Measurements from ENCODE around the gene MBD6. TPM values are rescaled to one million over a fixed set of nuclear protein-coding genes. Genes with fewer than 3 reads are reported as not detected.
"Not testable (repeated sequence)": the region's sequence is repeated elsewhere in the genome, so short reads cannot be mapped to it uniquely, and the experiment has no call there.

The MBD6 gene
- total RNA-seq, 2 experiments from 2014 or later, result 23.9 to 110 TPM

DNA sequence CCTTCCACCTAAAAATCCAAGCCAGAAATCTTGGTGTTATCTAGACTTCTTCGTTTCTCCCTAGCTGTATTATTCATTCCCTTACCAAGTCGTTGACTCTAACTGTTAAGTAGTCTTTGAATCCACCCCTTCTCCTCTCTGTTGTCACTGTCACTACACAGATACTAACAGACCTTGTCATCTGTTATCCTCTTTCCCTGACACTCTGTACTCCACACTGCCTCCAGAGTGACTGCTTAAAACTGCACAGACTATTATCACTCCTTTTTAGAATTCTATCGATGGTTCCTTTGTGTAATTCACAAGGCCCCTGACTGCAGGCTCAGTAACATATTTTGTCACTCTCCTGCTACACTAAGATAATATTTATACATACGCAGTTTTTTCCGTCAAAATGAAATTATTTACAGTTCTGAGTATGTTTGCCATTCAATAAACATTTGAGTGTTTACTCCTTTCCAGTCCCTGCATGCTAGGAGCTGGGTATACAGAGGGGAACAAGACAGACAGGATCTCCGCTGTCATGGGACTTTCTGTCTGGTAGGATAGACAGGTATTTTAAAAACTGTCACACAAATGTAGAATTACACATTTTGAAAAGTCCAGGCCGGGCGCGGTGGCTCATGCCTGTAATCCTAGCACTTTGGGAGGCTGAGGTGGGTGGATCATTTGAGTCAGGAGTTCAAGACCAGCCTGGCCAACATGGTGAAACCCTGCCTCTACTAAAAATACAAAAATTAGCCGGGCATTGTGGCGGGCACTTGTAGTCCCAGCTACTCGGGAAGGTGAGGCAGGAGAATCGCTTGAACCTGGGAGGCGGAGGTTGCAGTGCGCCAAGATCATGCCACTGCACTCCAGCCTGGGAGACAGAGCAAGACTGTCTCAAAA, 31.0 kb upstream of the MBD6 start:
- CTCF ChIA-PET (ENCODE audit: unreplicated experiment), result interaction anchor here (1.1 kb wide), 1 partner anchor 25 kb away, joined by 3 read pairs; no protein-coding TSS in a partner anchor
- H3K4me3 ChIP-seq (ENCODE audit: low read depth, low read length, poor library complexity, severe bottlenecking), result no peak overlapping the region
- H3K79me2 ChIP-seq (ENCODE audit: insufficient read depth, low read depth, low read length), result peaks cover 40% of the 10 kb centered on the region
- H2AFZ ChIP-seq (ENCODE audit: low read length), result no peak overlapping the region
- TSS peak; percentile 36 for BruUV-seq (replicated peaks)
- no peak overlapping the region for H3K4me2 ChIP-seq (ENCODE audit: low read length)
- TF ChIP-seq, protein P1, sequence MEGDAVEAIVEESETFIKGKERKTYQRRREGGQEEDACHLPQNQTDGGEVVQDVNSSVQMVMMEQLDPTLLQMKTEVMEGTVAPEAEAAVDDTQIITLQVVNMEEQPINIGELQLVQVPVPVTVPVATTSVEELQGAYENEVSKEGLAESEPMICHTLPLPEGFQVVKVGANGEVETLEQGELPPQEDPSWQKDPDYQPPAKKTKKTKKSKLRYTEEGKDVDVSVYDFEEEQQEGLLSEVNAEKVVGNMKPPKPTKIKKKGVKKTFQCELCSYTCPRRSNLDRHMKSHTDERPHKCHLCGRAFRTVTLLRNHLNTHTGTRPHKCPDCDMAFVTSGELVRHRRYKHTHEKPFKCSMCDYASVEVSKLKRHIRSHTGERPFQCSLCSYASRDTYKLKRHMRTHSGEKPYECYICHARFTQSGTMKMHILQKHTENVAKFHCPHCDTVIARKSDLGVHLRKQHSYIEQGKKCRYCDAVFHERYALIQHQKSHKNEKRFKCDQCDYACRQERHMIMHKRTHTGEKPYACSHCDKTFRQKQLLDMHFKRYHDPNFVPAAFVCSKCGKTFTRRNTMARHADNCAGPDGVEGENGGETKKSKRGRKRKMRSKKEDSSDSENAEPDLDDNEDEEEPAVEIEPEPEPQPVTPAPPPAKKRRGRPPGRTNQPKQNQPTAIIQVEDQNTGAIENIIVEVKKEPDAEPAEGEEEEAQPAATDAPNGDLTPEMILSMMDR (conservative IDR thresholded peaks at IDR 0.05; ENCODE audit: low read length), result peak; percentile 65
- no peak for TF ChIP-seq EZH2phosphoT487 (IDR thresholded peaks at IDR 0.05; ENCODE audit: borderline replicate concordance, low read depth, low read length)
- no peaks in the 10 kb centered on the region for H3K9me2 ChIP-seq (ENCODE audit: insufficient read depth, low read length)
- H3K27ac ChIP-seq (ENCODE audit: low read depth, low read length, poor library complexity, severe bottlenecking), result no peak overlapping the region
- peak; percentile 46 for DNase-seq (ENCODE audit: low spot score)
- intact Hi-C loops (cut with micrococcal nuclease; ENCODE audit: unreplicated experiment), result no loop called here
- H3K9me3 ChIP-seq (ENCODE audit: low read length), result no peaks in the 10 kb centered on the region
- no peaks in the 10 kb centered on the region; the same call in 1 of the 2 replicates for H4K20me1 ChIP-seq (ENCODE audit: insufficient read depth, low read length)
- peaks cover 15% of the 10 kb centered on the region for H3K4me1 ChIP-seq (ENCODE audit: insufficient read depth, low read length, poor library complexity, severe bottlenecking)
- H3K36me3 ChIP-seq (ENCODE audit: insufficient read depth, low read length), result peaks cover 73% of the 10 kb centered on the region
- POLR2A ChIA-PET, result interaction anchor here (0.6 kb wide), 1 partner anchor 17 kb away, joined by 6 read pairs; no protein-coding TSS in a partner anchor

- H3K9me3 ChIP-seq (ENCODE audit: low read length); DNase-seq (ENCODE audit: low spot score); CTCF ChIA-PET (ENCODE audit: unreplicated experiment); H3K4me3 ChIP-seq (ENCODE audit: low read depth, low read length, poor library complexity, severe bottlenecking); BruUV-seq (replicated peaks); intact Hi-C loops (cut with micrococcal nuclease; ENCODE audit: unreplicated experiment); H4K20me1 ChIP-seq (ENCODE audit: insufficient read depth, low read length); H3K4me1 ChIP-seq (ENCODE audit: insufficient read depth, low read length, poor library complexity, severe bottlenecking); H3K9me2 ChIP-seq (ENCODE audit: insufficient read depth, low read length); POLR2A ChIA-PET; H2AFZ ChIP-seq (ENCODE audit: low read length); H3K4me2 ChIP-seq (ENCODE audit: low read length); H3K27ac ChIP-seq (ENCODE audit: low read depth, low read length, poor library complexity, severe bottlenecking): not testable (repeated sequence)
- Histone ChIP-seq H3K36me3 (ENCODE audit: insufficient read depth, low read length) (peaks cover 81% of the 10 kb centered on the region), H3K79me2 (ENCODE audit: insufficient read depth, low read depth, low read length) (peaks cover 17% of the 10 kb centered on the region)
Observed at GRCh38 chr12:57495051-57495701, 27.4 kb upstream of the MBD6 start.

GRCh38 chr12:57496822-57497221, 25.8 kb upstream of the MBD6 start:
- intact Hi-C loops (cut with micrococcal nuclease; ENCODE audit: unreplicated experiment), result no loop called here
- Histone ChIP-seq H3K79me2 (ENCODE audit: insufficient read depth, low read depth, low read length) (0 out of 2 replicates have a peak, but pooled peaks cover 3% of the 10 kb centered on the region), H3K9me2 (ENCODE audit: insufficient read depth, low read length) (no peaks in the 10 kb centered on the region), H3K36me3 (ENCODE audit: insufficient read depth, low read length) (peaks cover 81% of the 10 kb centered on the region), H2AFZ (ENCODE audit: low read length) (no peak overlapping the region), H4K20me1 (ENCODE audit: insufficient read depth, low read length) (no peaks in the 10 kb centered on the region), H3K4me2 (ENCODE audit: low read length) (no peak overlapping the region), H3K4me1 (ENCODE audit: insufficient read depth, low read length, poor library complexity, severe bottlenecking) (no peaks in the 10 kb centered on the region), H3K27ac (ENCODE audit: low read depth, low read length, poor library complexity, severe bottlenecking) (no peak overlapping the region), H3K4me3 (ENCODE audit: low read depth, low read length, poor library complexity, severe bottlenecking) (no peak overlapping the region), H3K9me3 (ENCODE audit: low read length) (no peaks in the 10 kb centered on the region)
- ChIA-PET POLR2A (interaction anchor here (0.7 to 1.1 kb wide), 2 partner anchors 9 to 13 kb away, joined by 3 to 4 read pairs; no protein-coding TSS in a partner anchor), CTCF (ENCODE audit: unreplicated experiment) (no interaction called here)
- BruUV-seq (replicated peaks), result no TSS peak
- TF ChIP-seq, protein P1 (conservative IDR thresholded peaks at IDR 0.05; ENCODE audit: low read length), result no peak
- no peak for TF ChIP-seq EZH2phosphoT487 (IDR thresholded peaks at IDR 0.05; ENCODE audit: borderline replicate concordance, low read depth, low read length)
- DNase-seq (ENCODE audit: low spot score), result no peak

Measured in OCI-LY7 (cell line).